Choroid plexus epithelial cell (primary cell): ENCODE results near the gene SLIT1.

Experiments used
- DNase-seq: peaks from one replicate; pipeline ENCODE4 v3.0.0-alpha.2; 2010; ENCODE audit warnings: low read depth
- H3K4me3 ChIP-seq: 2 replicates; pipeline ENCODE4 v1.5.1; 2011; ENCODE audit warnings: low read depth, mild to moderate bottlenecking, control low read depth, low read length, moderate library complexity
- TF ChIP-seq, protein P1 (sequence below): conservative IDR thresholded peaks from 2 replicates; pipeline ENCODE4 v1.5.1; 2011; ENCODE audit warnings: low read depth, mild to moderate bottlenecking, control low read depth, inconsistent platforms, low read length, moderate library complexity

The SLIT1 gene

DNA sequence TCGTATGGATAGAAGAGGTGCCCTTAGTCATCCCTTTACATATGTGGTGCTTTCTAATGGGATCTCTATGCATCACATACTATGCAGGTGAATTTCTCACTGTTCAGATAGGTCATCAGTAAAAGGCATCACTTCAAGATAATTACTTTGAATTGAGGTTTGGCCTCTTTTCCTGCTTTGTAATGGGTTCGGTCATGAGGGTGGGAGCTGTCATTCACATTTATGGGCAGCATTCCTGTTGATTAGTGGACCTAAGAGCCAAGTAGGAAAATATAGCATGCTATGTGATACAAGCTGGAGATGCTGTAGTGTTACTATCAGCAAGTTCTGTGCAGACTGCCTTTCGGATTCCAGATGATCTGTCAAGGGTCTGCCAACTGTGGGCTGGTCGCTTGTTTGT is 197.3 kb downstream of the SLIT1 start:
- H3K4me3 ChIP-seq: no peak overlapping the region
- TF ChIP-seq, protein P1, sequence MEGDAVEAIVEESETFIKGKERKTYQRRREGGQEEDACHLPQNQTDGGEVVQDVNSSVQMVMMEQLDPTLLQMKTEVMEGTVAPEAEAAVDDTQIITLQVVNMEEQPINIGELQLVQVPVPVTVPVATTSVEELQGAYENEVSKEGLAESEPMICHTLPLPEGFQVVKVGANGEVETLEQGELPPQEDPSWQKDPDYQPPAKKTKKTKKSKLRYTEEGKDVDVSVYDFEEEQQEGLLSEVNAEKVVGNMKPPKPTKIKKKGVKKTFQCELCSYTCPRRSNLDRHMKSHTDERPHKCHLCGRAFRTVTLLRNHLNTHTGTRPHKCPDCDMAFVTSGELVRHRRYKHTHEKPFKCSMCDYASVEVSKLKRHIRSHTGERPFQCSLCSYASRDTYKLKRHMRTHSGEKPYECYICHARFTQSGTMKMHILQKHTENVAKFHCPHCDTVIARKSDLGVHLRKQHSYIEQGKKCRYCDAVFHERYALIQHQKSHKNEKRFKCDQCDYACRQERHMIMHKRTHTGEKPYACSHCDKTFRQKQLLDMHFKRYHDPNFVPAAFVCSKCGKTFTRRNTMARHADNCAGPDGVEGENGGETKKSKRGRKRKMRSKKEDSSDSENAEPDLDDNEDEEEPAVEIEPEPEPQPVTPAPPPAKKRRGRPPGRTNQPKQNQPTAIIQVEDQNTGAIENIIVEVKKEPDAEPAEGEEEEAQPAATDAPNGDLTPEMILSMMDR: no peak
- no peak for DNase-seq

DNA sequence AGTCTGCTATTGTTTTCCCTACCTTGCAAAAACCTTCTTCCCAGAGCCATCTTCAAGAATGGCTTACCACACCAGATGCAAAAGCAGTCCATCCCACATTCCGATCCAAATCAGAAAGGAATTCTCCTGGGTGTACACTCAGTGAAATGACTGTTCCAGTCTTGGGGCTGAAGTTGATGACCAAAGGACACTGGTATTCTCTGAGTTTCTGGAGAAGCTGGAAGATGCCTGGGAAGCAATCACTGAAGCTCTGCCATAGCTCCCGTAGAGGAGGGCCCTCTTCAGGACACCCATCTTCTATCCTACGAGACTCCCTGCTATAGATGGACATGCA is 197.9 kb downstream of the SLIT1 start:
- TF ChIP-seq, protein P1: no peak
- H3K4me3 ChIP-seq: no peak overlapping the region
- DNase-seq: no peak

DNA sequence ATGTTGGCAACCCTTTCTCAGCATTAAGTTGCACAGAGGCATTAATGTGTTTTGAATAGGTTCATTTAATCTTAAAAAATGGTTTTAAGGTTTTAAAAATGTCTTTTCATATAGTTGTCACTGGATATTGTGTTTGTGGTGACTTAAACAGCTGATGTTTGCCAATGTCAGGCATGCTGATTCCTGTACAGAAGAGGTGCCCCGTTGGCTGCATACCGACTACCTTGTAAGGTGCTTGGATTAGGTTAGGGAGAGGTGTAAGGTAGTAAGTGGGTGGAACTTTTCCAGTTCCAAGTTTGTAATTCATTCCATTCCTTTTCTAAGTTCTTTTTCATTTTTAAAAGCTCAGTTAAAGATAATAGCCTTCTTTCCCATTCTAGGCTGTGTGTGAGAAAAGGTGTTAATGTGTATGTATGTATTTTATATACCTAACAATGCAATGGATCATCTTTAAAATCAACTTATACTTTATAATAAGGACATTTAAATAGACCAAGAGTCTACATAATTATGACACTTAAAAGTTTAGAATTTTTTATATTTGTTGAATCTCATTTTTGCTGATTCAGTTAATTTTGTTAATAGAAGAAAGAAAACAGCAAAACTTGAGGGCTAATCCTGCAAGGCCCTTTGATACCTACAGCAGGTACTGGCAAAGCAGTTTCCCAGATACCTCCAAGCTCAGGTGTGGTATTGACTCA is 198.5 kb downstream of the SLIT1 start:
- no peak for DNase-seq
- no peak overlapping the region for H3K4me3 ChIP-seq
- TF ChIP-seq, protein P1: no peak

DNA sequence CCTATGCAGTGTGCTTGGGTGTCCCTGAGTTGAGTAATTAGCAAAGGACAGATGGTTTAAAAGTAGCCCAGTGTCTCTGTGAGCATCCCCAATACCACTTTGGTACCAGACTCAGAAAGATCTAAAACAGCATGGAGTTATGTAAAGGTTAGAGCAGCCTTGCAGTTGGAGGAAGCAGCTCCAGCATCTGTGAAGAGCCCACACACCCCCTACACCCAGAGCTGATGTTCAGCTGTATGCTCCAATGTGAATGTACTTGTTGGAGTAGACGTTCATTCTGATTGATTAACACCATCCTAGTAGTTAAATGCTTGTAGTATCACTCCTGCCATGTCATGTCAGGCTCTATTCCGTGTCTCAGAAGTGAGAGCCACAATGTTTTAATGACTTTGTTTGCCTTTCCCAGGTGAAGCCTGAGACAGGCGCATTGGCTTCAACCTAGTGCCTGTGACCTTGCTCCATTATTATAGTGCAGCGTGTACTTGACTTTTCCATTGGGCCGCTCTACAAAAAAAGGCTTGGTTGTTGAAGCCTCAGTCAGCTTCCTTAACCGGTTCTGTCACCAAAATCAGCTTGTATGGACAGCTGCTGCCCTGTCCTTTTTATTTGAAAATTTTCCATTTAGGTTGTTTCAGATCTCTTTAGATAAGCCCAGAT is 199.4 kb downstream of the SLIT1 start:
- TF ChIP-seq, protein P1: no peak
- DNase-seq: no peak
- H3K4me3 ChIP-seq: no peak overlapping the region

DNA sequence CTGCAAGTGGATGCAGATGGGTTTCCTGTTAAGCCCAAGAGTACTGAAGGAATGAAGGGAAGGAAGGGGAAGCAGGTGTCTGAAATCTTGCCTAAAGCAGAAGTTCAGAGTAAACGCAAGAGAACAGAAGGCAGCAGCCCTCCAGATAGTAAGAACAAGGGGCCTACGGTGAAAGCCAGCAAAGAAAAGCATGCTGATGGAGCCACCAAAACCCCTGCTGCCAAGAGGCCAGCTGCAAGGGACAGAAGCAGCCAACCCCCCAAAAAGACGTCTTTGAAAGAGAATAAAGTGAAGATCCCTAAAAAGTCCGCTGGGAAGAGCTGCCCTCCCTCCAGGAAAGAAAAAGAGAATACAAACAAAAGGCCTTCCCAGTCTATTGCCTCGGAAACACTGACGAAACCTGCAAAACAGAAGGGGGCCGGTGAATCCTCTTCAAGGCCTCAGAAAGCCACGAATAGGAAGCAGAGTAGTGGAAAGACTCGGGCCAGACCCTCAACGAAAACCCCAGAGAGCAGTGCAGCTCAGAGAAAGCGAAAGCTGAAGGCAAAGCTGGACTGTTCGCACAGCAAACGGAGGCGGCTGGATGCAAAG is 201.1 kb downstream of the SLIT1 start:
- peak; percentile 45 for DNase-seq
- H3K4me3 ChIP-seq: no peak overlapping the region
- TF ChIP-seq, protein P1: no peak

DNA sequence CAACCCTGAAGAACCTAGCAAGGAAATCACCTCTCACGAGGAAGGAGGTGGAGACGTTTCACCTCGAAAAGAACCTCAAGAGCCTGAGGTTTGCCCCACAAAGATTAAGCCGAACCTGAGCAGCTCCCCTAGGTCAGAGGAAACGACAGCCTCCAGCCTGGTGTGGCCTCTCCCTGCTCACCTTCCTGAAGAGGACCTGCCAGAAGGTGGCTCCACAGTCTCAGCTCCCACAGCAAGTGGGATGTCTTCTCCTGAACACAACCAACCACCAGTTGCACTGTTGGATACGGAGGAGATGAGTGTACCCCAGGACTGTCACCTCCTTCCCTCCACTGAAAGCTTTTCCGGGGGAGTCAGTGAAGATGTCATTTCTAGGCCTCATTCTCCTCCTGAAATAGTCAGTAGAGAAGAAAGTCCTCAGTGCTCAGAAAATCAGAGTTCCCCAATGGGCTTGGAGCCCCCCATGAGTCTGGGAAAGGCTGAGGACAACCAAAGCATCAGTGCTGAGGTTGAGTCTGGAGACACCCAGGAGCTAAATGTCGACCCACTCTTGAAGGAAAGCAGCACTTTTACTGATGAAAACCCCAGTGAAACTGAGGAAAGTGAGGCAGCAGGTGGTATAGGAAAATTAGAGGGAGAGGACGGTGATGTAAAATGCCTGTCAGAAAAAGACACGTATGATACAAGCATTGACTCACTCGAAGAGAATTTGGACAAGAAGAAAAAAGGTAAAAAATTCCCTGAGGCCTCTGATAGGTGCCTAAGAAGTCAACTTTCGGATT is 203.4 kb downstream of the SLIT1 start:
- H3K4me3 ChIP-seq: no peak overlapping the region
- no peak for DNase-seq
- TF ChIP-seq, protein P1: no peak
